AG04450 (cell line): Measurements from ENCODE around the gene RXFP1. TPM values are rescaled to one million over a fixed set of nuclear protein-coding genes. Genes with fewer than 3 reads are reported as not detected.

Experiments
- CTCF ChIA-PET: fragments of 300-600, 350-600 bp; formaldehyde crosslinking; extraction: SDS; loops from one replicate; lab custom pipeline; 2022; ENCODE audit warnings: antibody characterized with exemption, inconsistent platforms; lab: Charles Lee
- POLR2A ChIA-PET: fragments of 350-600 bp; formaldehyde crosslinking; extraction: SDS; loops from one replicate; lab custom pipeline; 2021; ENCODE audit warnings: antibody characterized with exemption, inconsistent platforms; lab: Yijun Ruan, JAX
- DNase-seq: peaks from one replicate; pipeline ENCODE4 v3.0.0-alpha.2; 2011; ENCODE audit warnings: low read depth, low spot score
- H3K27ac ChIP-seq: one replicate; pipeline ENCODE4 v1.5.1; 2012; ENCODE audit warnings: low read depth, low read length, control low read depth
- H3K27me3 ChIP-seq: one replicate; pipeline ENCODE4 v1.6.0; 2012; ENCODE audit warnings: low read length; ENCODE audit not compliant: control insufficient read depth, insufficient read depth
- H3K4me3 ChIP-seq: 2 replicates; pipeline ENCODE4 v1.5.1; 2011; ENCODE audit warnings: mild to moderate bottlenecking, low read depth, low read length, control low read depth
- H3K9me3 ChIP-seq: 2 replicates; pipeline ENCODE4 v1.5.1; 2012; ENCODE audit warnings: low read length; ENCODE audit not compliant: control insufficient read depth, insufficient read depth
- polyA plus RNA-seq: library from polyadenylated mRNA; depleted of rRNA; stranded (reverse); fragments of >200 nt; gene quantifications from 2 replicates; pipeline ENCODE4 v1.2.3, GENCODE V29; 2011
- TF ChIP-seq, protein P1 (sequence below): IDR thresholded peaks from 2 replicates; pipeline ENCODE4 v1.5.1; 2011; ENCODE audit warnings: low read depth, low read length, control low read depth, inconsistent platforms

Gene RXFP1
- polyA plus RNA-seq, 1 experiment, result 0.02 TPM

DNA sequence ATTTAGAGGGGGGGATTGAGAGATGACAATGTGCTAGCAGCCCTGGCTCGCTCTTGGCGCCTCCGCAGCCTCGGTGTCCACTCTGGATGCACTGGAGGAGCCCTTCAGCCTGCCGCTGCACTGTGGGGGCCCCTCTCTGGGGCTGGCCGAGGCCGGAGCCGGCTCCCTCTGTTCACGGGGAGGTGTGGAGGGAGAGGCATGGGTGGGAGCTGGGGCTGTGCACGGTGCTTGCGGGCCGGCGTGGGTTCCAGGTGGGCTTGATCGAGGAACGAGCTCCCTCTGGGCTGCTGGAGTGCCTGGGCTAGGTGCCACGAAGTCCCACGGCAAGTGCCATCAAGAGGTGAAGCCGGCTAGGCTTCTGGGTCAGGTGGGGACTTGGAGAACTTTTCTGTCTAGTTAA is 143.1 kb downstream of the RXFP1 start:
- no peak overlapping the region for H3K27ac ChIP-seq
- TF ChIP-seq, protein P1, sequence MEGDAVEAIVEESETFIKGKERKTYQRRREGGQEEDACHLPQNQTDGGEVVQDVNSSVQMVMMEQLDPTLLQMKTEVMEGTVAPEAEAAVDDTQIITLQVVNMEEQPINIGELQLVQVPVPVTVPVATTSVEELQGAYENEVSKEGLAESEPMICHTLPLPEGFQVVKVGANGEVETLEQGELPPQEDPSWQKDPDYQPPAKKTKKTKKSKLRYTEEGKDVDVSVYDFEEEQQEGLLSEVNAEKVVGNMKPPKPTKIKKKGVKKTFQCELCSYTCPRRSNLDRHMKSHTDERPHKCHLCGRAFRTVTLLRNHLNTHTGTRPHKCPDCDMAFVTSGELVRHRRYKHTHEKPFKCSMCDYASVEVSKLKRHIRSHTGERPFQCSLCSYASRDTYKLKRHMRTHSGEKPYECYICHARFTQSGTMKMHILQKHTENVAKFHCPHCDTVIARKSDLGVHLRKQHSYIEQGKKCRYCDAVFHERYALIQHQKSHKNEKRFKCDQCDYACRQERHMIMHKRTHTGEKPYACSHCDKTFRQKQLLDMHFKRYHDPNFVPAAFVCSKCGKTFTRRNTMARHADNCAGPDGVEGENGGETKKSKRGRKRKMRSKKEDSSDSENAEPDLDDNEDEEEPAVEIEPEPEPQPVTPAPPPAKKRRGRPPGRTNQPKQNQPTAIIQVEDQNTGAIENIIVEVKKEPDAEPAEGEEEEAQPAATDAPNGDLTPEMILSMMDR, result no peak
- ChIA-PET POLR2A (no interaction called here), CTCF (interaction anchor here (1.0 kb wide), 1 partner anchor 405 kb away, joined by 3 read pairs; no protein-coding TSS in a partner anchor)
- peaks cover 4% of the 10 kb centered on the region; the same call in 1 of the 2 replicates for H3K9me3 ChIP-seq
- no peak overlapping the region for H3K4me3 ChIP-seq
- no peak for DNase-seq
- no peaks in the 10 kb centered on the region for H3K27me3 ChIP-seq

DNA sequence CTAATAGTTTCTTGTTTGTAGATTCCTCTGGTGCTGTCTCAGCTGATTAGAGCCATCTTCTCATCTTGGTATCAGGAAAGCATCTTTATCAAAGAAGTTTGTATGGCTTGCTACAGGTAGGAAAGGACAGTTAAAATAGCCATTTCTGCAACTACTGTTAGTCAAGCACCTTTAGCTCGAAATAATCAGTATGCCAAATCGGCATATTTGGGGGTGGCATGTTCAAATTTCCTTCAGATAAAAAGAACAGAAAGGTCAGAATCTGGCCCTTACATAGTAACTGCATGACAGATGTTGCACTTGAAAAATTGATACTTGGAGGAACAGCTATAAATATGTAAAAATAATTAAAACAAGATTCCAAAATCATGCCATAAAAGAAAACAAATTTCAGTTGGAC is 145.2 kb downstream of the RXFP1 start:
- Histone ChIP-seq H3K27ac (no peak overlapping the region), H3K27me3 (no peaks in the 10 kb centered on the region), H3K9me3 (peaks cover 4% of the 10 kb centered on the region; the same call in 1 of the 2 replicates), H3K4me3 (no peak overlapping the region)
- ChIA-PET CTCF (interaction anchor here (1.1 to 1.7 kb wide), 2 partner anchors 11 to 406 kb away, joined by 3 to 4 read pairs; no protein-coding TSS in a partner anchor), POLR2A (no interaction called here)
- TF ChIP-seq, protein P1, result no peak
- no peak for DNase-seq

DNA sequence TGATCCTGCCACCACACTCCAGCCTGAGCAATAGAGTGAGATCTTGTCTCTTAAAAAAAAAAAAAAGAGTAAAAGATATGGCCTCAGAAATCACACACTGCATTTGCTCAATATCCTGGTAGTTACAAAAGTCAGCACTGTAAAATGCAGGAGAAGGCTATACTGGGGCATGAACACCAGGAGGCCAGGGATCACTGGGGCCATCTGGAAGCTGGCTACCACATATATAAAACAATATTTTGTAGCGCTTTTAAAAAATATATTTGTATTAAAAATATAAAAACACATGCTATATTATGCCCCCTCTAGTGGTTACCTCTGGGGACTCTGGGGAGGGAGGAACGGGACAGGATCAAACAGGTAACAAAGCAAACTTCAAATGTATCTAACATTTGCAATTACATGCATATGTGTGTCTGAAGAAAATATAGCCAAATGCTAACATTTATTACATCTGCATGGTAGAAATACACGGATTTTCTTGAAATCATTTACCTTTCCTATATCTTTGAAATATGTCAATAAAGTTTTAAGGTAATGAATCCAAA is 146.0 kb downstream of the RXFP1 start:
- TF ChIP-seq, protein P1, result peak; percentile 50
- no peak overlapping the region for H3K27ac ChIP-seq
- no peaks in the 10 kb centered on the region for H3K27me3 ChIP-seq
- no peak overlapping the region for H3K4me3 ChIP-seq
- CTCF ChIA-PET, result interaction anchor here (0.7 to 1.1 kb wide), 3 partner anchors 11 to 42 kb away, joined by 3 to 4 read pairs (median 3); no protein-coding TSS in a partner anchor
- no peak for DNase-seq
- H3K9me3 ChIP-seq, result peaks cover 4% of the 10 kb centered on the region; the same call in 1 of the 2 replicates
- POLR2A ChIA-PET, result no interaction called here

DNA sequence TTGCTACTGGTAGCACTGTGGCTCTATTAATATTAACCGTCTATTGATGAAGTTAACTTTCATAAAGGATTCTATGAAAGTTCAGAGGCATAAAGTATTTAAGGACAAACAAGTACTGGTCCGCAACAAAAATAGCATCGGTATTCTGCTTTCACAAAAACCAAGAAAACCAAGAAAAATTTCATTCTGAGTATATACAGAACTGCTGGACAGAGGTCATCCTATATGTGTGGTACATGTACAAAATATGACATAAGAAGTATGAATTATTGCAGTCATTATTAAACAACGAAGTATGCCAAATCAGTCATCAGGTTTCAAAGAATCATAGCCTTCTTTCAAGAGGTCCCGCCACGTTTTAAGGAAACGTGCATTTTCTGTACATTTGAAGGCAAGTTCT is 147.6 kb downstream of the RXFP1 start:
- H3K4me3 ChIP-seq, result no peak overlapping the region

More for the DNA sequence above, 147.6 kb downstream of the RXFP1 start:
- ChIA-PET CTCF (interaction anchor here (1.2 to 1.3 kb wide), 2 partner anchors 18 to 414 kb away, joined by 3 to 4 read pairs; no protein-coding TSS in a partner anchor), POLR2A (no interaction called here)
- Histone ChIP-seq H3K9me3 (peaks cover 4% of the 10 kb centered on the region; the same call in 1 of the 2 replicates), H3K27ac (no peak overlapping the region), H3K27me3 (no peaks in the 10 kb centered on the region)
- TF ChIP-seq, protein P1, result no peak
- no peak for DNase-seq
